Chondrocyte (in vitro differentiated cells): ENCODE data around the gene KLK13. TPM values are rescaled to one million over a fixed set of nuclear protein-coding genes. Genes with fewer than 3 reads are reported as not detected.

Experiments used
- DNase-seq: peaks from one replicate; pipeline ENCODE4 v3.0.0; 2021; ENCODE audit warnings: mixed read lengths, low spot score
- H3K27ac Mint-ChIP-seq: one replicate; pipeline ENCODE4 v1.8.0; 2021; ENCODE audit warnings: mild to moderate bottlenecking, moderate library complexity, mixed read lengths; ENCODE audit not compliant: unreplicated experiment
- H3K27me3 Mint-ChIP-seq: 2 replicates; pipeline ENCODE4 v1.8.0; 2021; ENCODE audit warnings: low read depth, mixed read lengths
- H3K36me3 Mint-ChIP-seq: 2 replicates; pipeline ENCODE4 v1.8.0; 2021; ENCODE audit warnings: low read depth, mixed read lengths
- H3K4me1 Mint-ChIP-seq: 2 replicates; pipeline ENCODE4 v1.8.0; 2021; ENCODE audit warnings: low read depth, mild to moderate bottlenecking, mixed read lengths
- H3K4me3 Mint-ChIP-seq: one replicate; pipeline ENCODE4 v1.8.0; 2021; ENCODE audit warnings: mild to moderate bottlenecking, moderate library complexity, mixed read lengths; ENCODE audit not compliant: unreplicated experiment
- H3K9me3 Mint-ChIP-seq: 2 replicates; pipeline ENCODE4 v1.8.0; 2021; ENCODE audit warnings: low read depth, mixed read lengths
- total RNA-seq: library from RNA; stranded (reverse); gene quantifications from 3 replicates; pipeline ENCODE4 v1.2.1, GENCODE V29; 2021
- TF ChIP-seq, protein P1 (sequence below): fragments of 200-600 bp; sonication (generic); IDR thresholded peaks from 2 replicates; pipeline ENCODE4 v1.5.0; 2021; ENCODE audit warnings: antibody characterized with exemption, mild to moderate bottlenecking, moderate library complexity

The KLK13 gene
- total RNA-seq, 1 donor from 2014 or later: not detected

GRCh38 chr19:51084505-51084904, 19.6 kb upstream of the KLK13 start:
- H3K27me3 Mint-ChIP-seq: peaks cover 13% of the 10 kb centered on the region
- TF ChIP-seq, protein P1, sequence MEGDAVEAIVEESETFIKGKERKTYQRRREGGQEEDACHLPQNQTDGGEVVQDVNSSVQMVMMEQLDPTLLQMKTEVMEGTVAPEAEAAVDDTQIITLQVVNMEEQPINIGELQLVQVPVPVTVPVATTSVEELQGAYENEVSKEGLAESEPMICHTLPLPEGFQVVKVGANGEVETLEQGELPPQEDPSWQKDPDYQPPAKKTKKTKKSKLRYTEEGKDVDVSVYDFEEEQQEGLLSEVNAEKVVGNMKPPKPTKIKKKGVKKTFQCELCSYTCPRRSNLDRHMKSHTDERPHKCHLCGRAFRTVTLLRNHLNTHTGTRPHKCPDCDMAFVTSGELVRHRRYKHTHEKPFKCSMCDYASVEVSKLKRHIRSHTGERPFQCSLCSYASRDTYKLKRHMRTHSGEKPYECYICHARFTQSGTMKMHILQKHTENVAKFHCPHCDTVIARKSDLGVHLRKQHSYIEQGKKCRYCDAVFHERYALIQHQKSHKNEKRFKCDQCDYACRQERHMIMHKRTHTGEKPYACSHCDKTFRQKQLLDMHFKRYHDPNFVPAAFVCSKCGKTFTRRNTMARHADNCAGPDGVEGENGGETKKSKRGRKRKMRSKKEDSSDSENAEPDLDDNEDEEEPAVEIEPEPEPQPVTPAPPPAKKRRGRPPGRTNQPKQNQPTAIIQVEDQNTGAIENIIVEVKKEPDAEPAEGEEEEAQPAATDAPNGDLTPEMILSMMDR: no peak
- H3K4me3 Mint-ChIP-seq: no peak overlapping the region
- no peak for DNase-seq
- peaks cover 2% of the 10 kb centered on the region for H3K36me3 Mint-ChIP-seq
- no peak overlapping the region for H3K27ac Mint-ChIP-seq
- no peaks in the 10 kb centered on the region for H3K9me3 Mint-ChIP-seq
- no peaks in the 10 kb centered on the region for H3K4me1 Mint-ChIP-seq

DNA sequence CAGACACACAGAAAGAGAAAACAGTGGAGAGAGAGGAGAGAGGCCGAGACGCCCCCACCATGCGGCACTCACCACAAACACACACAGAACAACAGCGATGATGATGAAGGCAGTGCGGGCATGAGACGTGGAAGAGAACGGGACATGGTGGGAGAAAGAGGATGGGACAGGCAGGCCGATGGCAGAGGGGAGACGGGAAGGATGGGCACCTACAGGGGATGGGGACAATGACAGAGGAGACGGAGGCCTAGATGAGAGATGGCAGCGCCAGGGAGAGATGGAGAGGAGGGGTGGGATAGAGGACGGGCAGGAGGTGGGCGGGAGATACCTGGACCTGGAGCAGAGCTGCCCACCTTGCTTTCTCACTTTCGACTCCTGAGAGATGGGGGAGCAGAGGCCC, 18.9 kb upstream of the KLK13 start:
- peaks cover 13% of the 10 kb centered on the region for H3K27me3 Mint-ChIP-seq

DNA sequence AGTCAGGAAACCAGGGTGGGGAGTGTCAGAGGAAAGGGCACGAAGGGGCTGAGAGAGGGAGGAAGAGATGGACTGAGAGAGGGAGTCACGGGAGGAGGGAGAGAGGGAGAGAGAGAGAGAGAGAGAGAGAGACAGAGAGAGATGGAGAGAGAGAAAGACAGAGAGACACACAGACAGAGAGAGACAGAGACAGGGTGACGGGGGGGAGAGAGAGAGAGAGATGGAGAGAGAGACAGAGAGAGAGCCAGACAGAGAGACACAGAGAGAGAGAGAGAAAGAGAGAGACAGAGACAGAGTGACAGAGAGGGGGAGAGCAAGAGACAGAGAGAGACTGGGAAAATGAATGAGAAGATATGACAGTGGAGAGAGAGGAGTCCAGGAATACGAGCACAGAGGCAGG, 18.3 kb upstream of the KLK13 start:
- Mint-ChIP-seq H3K4me3 (no peak overlapping the region), H3K36me3 (peaks cover 2% of the 10 kb centered on the region)

More for the DNA sequence above, 18.9 kb upstream of the KLK13 start:
- TF ChIP-seq, protein P1: no peak
- Mint-ChIP-seq H3K36me3 (peaks cover 2% of the 10 kb centered on the region), H3K4me1 (no peaks in the 10 kb centered on the region), H3K4me3 (no peak overlapping the region), H3K27ac (no peak overlapping the region), H3K9me3 (no peaks in the 10 kb centered on the region)
- no peak for DNase-seq

DNA sequence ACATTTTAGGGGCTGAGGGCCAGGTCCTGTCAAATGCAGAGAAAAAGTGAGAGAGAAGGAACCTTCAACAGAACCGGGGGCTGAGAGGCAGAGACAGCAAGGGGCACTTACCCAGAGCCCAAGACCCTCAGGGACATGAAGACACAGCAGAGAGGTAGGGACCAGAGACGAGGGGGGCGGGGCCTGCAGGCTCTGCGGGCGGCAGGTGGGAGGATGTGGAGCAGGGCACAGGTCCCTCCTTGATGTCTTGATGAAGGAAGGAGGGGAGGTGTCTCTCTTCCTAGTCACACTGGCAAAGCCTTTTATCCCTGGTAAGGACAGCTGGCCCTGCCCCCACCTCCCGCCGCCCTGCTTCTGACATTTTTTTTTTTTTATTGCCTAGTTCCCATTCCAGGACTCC, 17.7 kb upstream of the KLK13 start, which contains the start of gene KLK14:
Gene KLK14 (minus strand): TSS at position 277 of the 400 bp plus-strand sequence. CDS start 273 bp downstream, at position 4.
- TF ChIP-seq, protein P1: no peak
- Mint-ChIP-seq H3K36me3 (peaks cover 2% of the 10 kb centered on the region), H3K9me3 (no peaks in the 10 kb centered on the region), H3K27me3 (peaks cover 13% of the 10 kb centered on the region), H3K27ac (no peak within 1 kb of the TSS), H3K4me3 (no peak within 1 kb of the TSS), H3K4me1 (no peaks in the 10 kb centered on the region)
- DNase-seq: no peak

More for the DNA sequence above, 18.3 kb upstream of the KLK13 start:
- TF ChIP-seq, protein P1: no peak
- Mint-ChIP-seq H3K27ac (no peak overlapping the region), H3K27me3 (peaks cover 13% of the 10 kb centered on the region), H3K9me3 (no peaks in the 10 kb centered on the region), H3K4me1 (no peaks in the 10 kb centered on the region)
- no peak for DNase-seq

DNA sequence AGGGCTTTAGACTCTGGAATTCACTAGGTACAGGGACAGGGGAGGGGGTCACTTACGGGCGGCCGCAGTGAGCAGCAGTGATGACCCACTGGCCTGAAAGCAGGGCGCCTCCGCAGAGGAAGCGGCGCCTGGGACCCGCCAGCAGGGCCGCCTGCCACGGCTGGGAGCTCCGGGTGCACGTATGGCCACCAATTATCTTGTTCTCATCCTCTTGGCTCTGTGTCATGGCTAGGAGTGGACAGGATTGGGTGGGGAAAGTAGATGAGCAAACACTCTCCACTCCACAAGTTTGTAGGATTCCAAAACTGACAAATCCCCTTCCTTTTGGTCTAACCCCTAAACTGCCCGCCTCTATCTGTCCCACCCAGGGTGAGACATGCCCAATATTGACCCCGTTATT, 16.6 kb upstream of the KLK13 start:
- Mint-ChIP-seq H3K4me1 (no peaks in the 10 kb centered on the region), H3K27me3 (peaks cover 13% of the 10 kb centered on the region), H3K9me3 (no peaks in the 10 kb centered on the region), H3K36me3 (no peaks in the 10 kb centered on the region), H3K27ac (no peak overlapping the region), H3K4me3 (no peak overlapping the region)
- DNase-seq: no peak
- TF ChIP-seq, protein P1: no peak
